Lower lobe of right lung (tissue), 2 donors: ENCODE measurements around the gene CALCR. TPM values are rescaled to one million over a fixed set of nuclear protein-coding genes. Genes with fewer than 3 reads are reported as not detected.

Experiments
- ATAC-seq, 2 donors: fragments of 200-7000 bp; cut with Tn5 transposase; one replicate each; pipeline ENCODE4 v1.9.1; 2020 to 2022; ENCODE audit warnings: mild to moderate bottlenecking in 2 of 2, moderate library complexity in 2 of 2
- DNase-seq: peaks from one replicate; pipeline ENCODE4 v3.0.0-alpha.2; 2020
- H3K27ac ChIP-seq: fragments of 200-600 bp; one replicate; pipeline ENCODE4 v1.8.0; 2022
- H3K27me3 ChIP-seq: fragments of 200-600 bp; one replicate; pipeline ENCODE4 v1.8.0; 2022; ENCODE audit warnings: low read depth
- H3K36me3 ChIP-seq: fragments of 200-600 bp; one replicate; pipeline ENCODE4 v1.8.0; 2022; ENCODE audit warnings: mild to moderate bottlenecking
- H3K4me1 ChIP-seq: fragments of 200-600 bp; one replicate; pipeline ENCODE4 v1.8.0; 2022
- H3K4me3 ChIP-seq: fragments of 200-600 bp; one replicate; pipeline ENCODE4 v1.8.0; 2022; ENCODE audit warnings: mild to moderate bottlenecking
- H3K9me3 ChIP-seq: fragments of 200-600 bp; one replicate; pipeline ENCODE4 v1.8.0; 2022
- intact Hi-C: fragments of 100-400 bp; cut with DNase I; formaldehyde crosslinking; loops from one replicate; pipeline ENCODE4 v1.11.0; 2022
- total RNA-seq: library from RNA; stranded (reverse); fragmentation: NEBNext Ultra II Directional; extraction: Animal tissue kit (Norgen Biotek cat#: 25700); gene quantifications from one replicate; pipeline ENCODE4 v1.2.1, GENCODE V29; 2021
- TF ChIP-seq, protein P1 (sequence below): fragments of 200-600 bp; IDR thresholded peaks from one replicate; pipeline ENCODE4 v1.8.0; 2022; ENCODE audit warnings: antibody characterized with exemption, mild to moderate bottlenecking
- donor health status: DM: no; HTN: yes; CAD: no; lungs with severe emphysema.

Gene CALCR
- total RNA-seq, 1 donor from 2014 or later: 0.24 TPM

GRCh38 chr7:93566876-93567275 lies 7.6 kb downstream of the CALCR start:
- no peak overlapping the region for H3K4me3 ChIP-seq
- H3K9me3 ChIP-seq: no peaks in the 10 kb centered on the region
- no peak overlapping the region for H3K27ac ChIP-seq
- no peaks in the 10 kb centered on the region for H3K4me1 ChIP-seq
- ATAC-seq (no peak), DNase-seq (no peak)
- TF ChIP-seq, protein P1, sequence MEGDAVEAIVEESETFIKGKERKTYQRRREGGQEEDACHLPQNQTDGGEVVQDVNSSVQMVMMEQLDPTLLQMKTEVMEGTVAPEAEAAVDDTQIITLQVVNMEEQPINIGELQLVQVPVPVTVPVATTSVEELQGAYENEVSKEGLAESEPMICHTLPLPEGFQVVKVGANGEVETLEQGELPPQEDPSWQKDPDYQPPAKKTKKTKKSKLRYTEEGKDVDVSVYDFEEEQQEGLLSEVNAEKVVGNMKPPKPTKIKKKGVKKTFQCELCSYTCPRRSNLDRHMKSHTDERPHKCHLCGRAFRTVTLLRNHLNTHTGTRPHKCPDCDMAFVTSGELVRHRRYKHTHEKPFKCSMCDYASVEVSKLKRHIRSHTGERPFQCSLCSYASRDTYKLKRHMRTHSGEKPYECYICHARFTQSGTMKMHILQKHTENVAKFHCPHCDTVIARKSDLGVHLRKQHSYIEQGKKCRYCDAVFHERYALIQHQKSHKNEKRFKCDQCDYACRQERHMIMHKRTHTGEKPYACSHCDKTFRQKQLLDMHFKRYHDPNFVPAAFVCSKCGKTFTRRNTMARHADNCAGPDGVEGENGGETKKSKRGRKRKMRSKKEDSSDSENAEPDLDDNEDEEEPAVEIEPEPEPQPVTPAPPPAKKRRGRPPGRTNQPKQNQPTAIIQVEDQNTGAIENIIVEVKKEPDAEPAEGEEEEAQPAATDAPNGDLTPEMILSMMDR: no peak
- intact Hi-C loops: no loop called here
- no peaks in the 10 kb centered on the region for H3K27me3 ChIP-seq
- no peaks in the 10 kb centered on the region for H3K36me3 ChIP-seq

- TF ChIP-seq, protein P1: no peak
- H3K36me3 ChIP-seq: no peaks in the 10 kb centered on the region
- H3K9me3 ChIP-seq: no peaks in the 10 kb centered on the region
- DNase-seq: no peak
- H3K27me3 ChIP-seq: no peaks in the 10 kb centered on the region
- ATAC-seq: no peak
- H3K4me1 ChIP-seq: peaks cover 7% of the 10 kb centered on the region
- no peak overlapping the region for H3K27ac ChIP-seq
- H3K4me3 ChIP-seq: no peak overlapping the region
- intact Hi-C loops: no loop called here
Observed at GRCh38 chr7:93563584-93563983, 10.9 kb downstream of the CALCR start.

- peaks cover 9% of the 10 kb centered on the region for H3K4me1 ChIP-seq
- H3K4me3 ChIP-seq: no peak overlapping the region
- no peaks in the 10 kb centered on the region for H3K9me3 ChIP-seq
- TF ChIP-seq, protein P1: no peak
- DNase-seq: no peak
- no peaks in the 10 kb centered on the region for H3K36me3 ChIP-seq
- no peak overlapping the region for H3K27ac ChIP-seq
- no peaks in the 10 kb centered on the region for H3K27me3 ChIP-seq
- intact Hi-C loops: no loop called here
- ATAC-seq: no peak
Observed at GRCh38 chr7:93562936-93563335, 11.6 kb downstream of the CALCR start.

- ATAC-seq: no peak
- Histone ChIP-seq H3K36me3 (no peaks in the 10 kb centered on the region), H3K4me3 (no peak overlapping the region), H3K9me3 (no peaks in the 10 kb centered on the region), H3K4me1 (peaks cover 9% of the 10 kb centered on the region), H3K27me3 (no peaks in the 10 kb centered on the region), H3K27ac (no peak overlapping the region)
- intact Hi-C loops: no loop called here
- TF ChIP-seq, protein P1: no peak
- DNase-seq: no peak
Observed at GRCh38 chr7:93562106-93562505, 12.4 kb downstream of the CALCR start.

- ATAC-seq: peak in 1 of 2 donors; percentile 47
Observed at GRCh38 chr7:93559639-93560491, 14.7 kb downstream of the CALCR start.

More at GRCh38 chr7:93559639-93560491, 14.7 kb downstream of the CALCR start:
- H3K4me1 ChIP-seq: peaks cover 9% of the 10 kb centered on the region
- TF ChIP-seq, protein P1: no peak
- intact Hi-C loops: no loop called here
- DNase-seq: no peak
- H3K4me3 ChIP-seq: no peak overlapping the region
- H3K36me3 ChIP-seq: no peaks in the 10 kb centered on the region
- peak overlapping the region; percentile 3 for H3K27ac ChIP-seq
- no peaks in the 10 kb centered on the region for H3K9me3 ChIP-seq
- no peaks in the 10 kb centered on the region for H3K27me3 ChIP-seq
